ENCODE measurements around the gene ZNF844. TPM values are rescaled to one million over a fixed set of nuclear protein-coding genes. Genes with fewer than 3 reads are reported as not detected.
A peak's percentile ranks its signal among the peaks of the same experiment; 100 is the strongest.
"Not testable (repeated sequence)": the region's sequence is repeated elsewhere in the genome, so short reads cannot be mapped to it uniquely, and the experiment has no call there.

Gene ZNF844
- total and polyA plus RNA-seq, 2 donors (not counting 1 experiment from before 2014, with no cell fraction given) = 5.9 to 36.4 TPM

GRCh38 chr19:12077375-12077774 lies 12.8 kb downstream of the ZNF844 start:
- ATAC-seq (ENCODE audit: low read depth) (no peak), DNase-seq (no peak)
- Mint-ChIP-seq H3K27me3 (no peaks in the 10 kb centered on the region), H3K4me1 (no peaks in the 10 kb centered on the region), H3K9me3 (ENCODE audit: insufficient read depth) (peaks cover 25% of the 10 kb centered on the region), H3K4me3 (no peak overlapping the region), H3K27ac (no peak overlapping the region)
- H3K9me3 ChIP-seq (ENCODE audit: control extremely low read depth in 1 of 3, control insufficient read depth in 2 of 3, insufficient read depth in 1 of 3, low read length in 2 of 3) = peaks cover 25 to 83% (median 66%) of the 10 kb centered on the region in 3 donors
- no peaks in the 10 kb centered on the region for H3K79me2 ChIP-seq (ENCODE audit: control insufficient read depth, insufficient read depth, low read length)
- no peak for TF ChIP-seq EZH2 (IDR thresholded peaks at IDR 0.05; ENCODE audit: borderline replicate concordance, insufficient read depth, low read depth, low read length, poor library complexity, severe bottlenecking)
- no peak for TF ChIP-seq CTCF (IDR thresholded peaks at IDR 0.05)
- H3K4me1 ChIP-seq (ENCODE audit: control insufficient read depth in 2 of 2, insufficient read depth in 2 of 2, low read length in 2 of 2) = no peaks in the 10 kb centered on the region
- peak overlapping the region in 1 of 5 experiments; percentile 12 for H3K4me3 ChIP-seq (ENCODE audit: control extremely low read depth in 1 of 5, extremely low read depth in 1 of 5, insufficient read depth in 1 of 5, low read depth in 2 of 5, low read length in 4 of 5)
- WGBS (ENCODE audit: insufficient coverage) = no CpG with 5 or more reads among the region's 3 CpGs
- H4K20me1 ChIP-seq (ENCODE audit: control insufficient read depth, insufficient read depth, low read length, poor library complexity, severe bottlenecking) = no peaks in the 10 kb centered on the region
- H3K27me3 ChIP-seq (replicated peaks in 1 of 4; ENCODE audit: control extremely low read depth in 1 of 4, control insufficient read depth in 3 of 4, insufficient read depth in 4 of 4, low read length in 3 of 4) = no peaks in the 10 kb centered on the region
- H3K36me3 ChIP-seq (replicated peaks in 1 of 2; ENCODE audit: control extremely low read depth in 1 of 2, control insufficient read depth in 1 of 2, extremely low read depth in 1 of 2, insufficient read depth in 2 of 2, low read length in 1 of 2) = peaks cover 17 to 38% of the 10 kb centered on the region in 2 experiments
- no peak overlapping the region for H2AFZ ChIP-seq (ENCODE audit: insufficient read depth, low read depth, low read length, poor library complexity, severe bottlenecking)
- ChIA-PET POLR2A (no interaction called here), CTCF (interaction anchor here (1.2 kb wide), 1 partner anchor 10 kb away, joined by 4 read pairs; no protein-coding TSS in a partner anchor)
- H3K4me2 ChIP-seq (replicated peaks; ENCODE audit: low read depth, low read length, poor library complexity, severe bottlenecking) = no peak overlapping the region
- intact Hi-C loops (cut with micrococcal nuclease) = no loop called here
- H3K9ac ChIP-seq (ENCODE audit: low read length) = no peak overlapping the region
- no peak overlapping the region for H3K27ac ChIP-seq (ENCODE audit: low read length in 2 of 2)

- DNase-seq; H3K4me1 ChIP-seq (ENCODE audit: control insufficient read depth in 2 of 2, insufficient read depth in 2 of 2, low read length in 2 of 2); H3K4me3 Mint-ChIP-seq; H2AFZ ChIP-seq (ENCODE audit: insufficient read depth, low read depth, low read length, poor library complexity, severe bottlenecking); H3K27me3 ChIP-seq (replicated peaks in 1 of 4; ENCODE audit: control extremely low read depth in 1 of 4, control insufficient read depth in 3 of 4, insufficient read depth in 4 of 4, low read length in 3 of 4); H4K20me1 ChIP-seq (ENCODE audit: control insufficient read depth, insufficient read depth, low read length, poor library complexity, severe bottlenecking); H3K4me3 ChIP-seq (ENCODE audit: control extremely low read depth in 1 of 5, extremely low read depth in 1 of 5, insufficient read depth in 1 of 5, low read depth in 2 of 5, low read length in 4 of 5); H3K4me2 ChIP-seq (replicated peaks; ENCODE audit: low read depth, low read length, poor library complexity, severe bottlenecking); H3K27ac ChIP-seq (ENCODE audit: low read length in 2 of 2); H3K27ac Mint-ChIP-seq; POLR2A ChIA-PET; CTCF ChIA-PET; intact Hi-C loops (cut with micrococcal nuclease); H3K9ac ChIP-seq (ENCODE audit: low read length); H3K4me1 Mint-ChIP-seq; ATAC-seq (ENCODE audit: low read depth); H3K27me3 Mint-ChIP-seq; H3K36me3 ChIP-seq (replicated peaks in 1 of 2; ENCODE audit: control extremely low read depth in 1 of 2, control insufficient read depth in 1 of 2, extremely low read depth in 1 of 2, insufficient read depth in 2 of 2, low read length in 1 of 2); H3K79me2 ChIP-seq (ENCODE audit: control insufficient read depth, insufficient read depth, low read length): not testable (repeated sequence)
- H3K9me3 Mint-ChIP-seq (ENCODE audit: insufficient read depth) = peaks cover 15% of the 10 kb centered on the region
- H3K9me3 ChIP-seq (ENCODE audit: control extremely low read depth in 1 of 3, control insufficient read depth in 2 of 3, insufficient read depth in 1 of 3, low read length in 2 of 3) = peaks cover 5 to 58% (median 26%) of the 10 kb centered on the region in 3 donors
- WGBS (ENCODE audit: insufficient coverage) = 100% methylated on average over 1 of the region's 6 CpGs
Measured at GRCh38 chr19:12083336-12083735, 18.8 kb downstream of the ZNF844 start.

Data from B cell (primary cell).